ENCODE data around the gene SHISA7.

GRCh38 chr19:55463583-55464031, 20.5 kb upstream of the SHISA7 start:
- TF ChIP-seq CTCF (IDR thresholded peaks at IDR 0.05) (no peak), POLR2AphosphoS5 (IDR thresholded peaks at IDR 0.05) (no peak), POLR2A (IDR thresholded peaks at IDR 0.05) (no peak)
